ENCODE data around the gene APOBEC3C.
"Not testable (repeated sequence)": the region's sequence is repeated elsewhere in the genome, so short reads cannot be mapped to it uniquely, and the experiment has no call there.

The APOBEC3C gene

DNA sequence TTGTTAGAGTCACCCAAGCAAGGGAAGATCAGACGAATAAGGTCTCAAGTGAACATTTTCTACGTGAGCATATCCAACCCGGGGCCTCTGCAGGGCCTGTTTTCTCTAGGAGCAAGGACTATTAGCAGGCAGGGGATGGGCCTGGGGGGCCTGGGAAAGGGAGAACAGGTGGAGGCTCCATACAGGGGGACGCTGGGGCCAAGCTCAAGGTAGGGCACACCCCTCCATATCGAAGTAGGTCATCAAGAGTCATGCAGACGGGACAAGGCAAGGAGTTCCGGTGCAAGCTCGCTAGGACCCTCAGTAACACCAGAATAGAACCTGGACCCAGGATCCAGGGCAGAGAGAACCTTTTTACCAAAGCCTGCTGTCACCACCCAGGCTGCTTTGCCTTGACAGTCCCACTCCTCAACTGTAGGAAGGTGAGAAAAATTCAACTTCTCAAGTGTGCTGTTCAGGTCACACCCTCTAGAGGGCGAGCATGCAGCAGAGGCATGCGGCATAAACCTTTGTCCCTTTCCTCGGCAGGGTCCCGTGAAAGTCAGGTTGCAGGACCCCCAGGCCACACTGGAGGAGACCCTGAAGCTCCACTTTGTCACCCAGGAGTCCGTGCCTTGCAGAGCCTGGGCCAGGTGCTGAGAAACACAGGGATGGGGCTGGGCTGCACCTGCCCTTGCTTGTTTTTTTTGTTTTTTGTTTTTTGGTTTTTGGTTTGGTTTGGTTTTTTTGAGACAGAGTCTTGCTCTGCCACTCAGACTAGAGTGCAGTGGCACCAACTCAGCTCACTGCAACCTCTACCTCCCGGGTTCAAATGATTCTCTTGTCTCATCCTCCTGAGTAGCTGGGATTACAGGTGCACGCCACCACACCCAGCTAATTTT is 40.5 kb upstream of the APOBEC3C start:
- POLR2A ChIA-PET, result no interaction called here
- Histone ChIP-seq H3K4me1 (ENCODE audit: control extremely low read depth in 1 of 4, control insufficient read depth in 4 of 4, insufficient read depth in 4 of 4, low read length in 3 of 4) (peaks cover 0 to 2% (median 0%) of the 10 kb centered on the region in 4 experiments), H3K4me3 (ENCODE audit: control insufficient read depth in 1 of 7, extremely low read depth in 1 of 7, insufficient read depth in 4 of 7, low read depth in 2 of 7, low read length in 6 of 7) (no peak overlapping the region), H3K27ac (ENCODE audit: insufficient read depth in 1 of 2, low read depth in 1 of 2, low read length in 2 of 2, poor library complexity in 1 of 2, severe bottlenecking in 2 of 2) (no peak overlapping the region), H3K9me3 (ENCODE audit: control extremely low read depth in 1 of 5, control insufficient read depth in 4 of 5, insufficient read depth in 2 of 5, low read depth in 1 of 5, low read length in 4 of 5) (peaks cover 0 to 2% (median 0%) of the 10 kb centered on the region in 5 experiments), H3K27me3 (replicated peaks in 2 of 5; ENCODE audit: control insufficient read depth in 4 of 5, insufficient read depth in 5 of 5, low read length in 4 of 5) (peaks cover 0 to 3% (median 0%) of the 10 kb centered on the region in 5 experiments), H3K36me3 (ENCODE audit: control insufficient read depth in 4 of 4, insufficient read depth in 4 of 4, low read length in 3 of 4) (no peaks in the 10 kb centered on the region)
- 44% methylated on average over 14 of the region's 15 CpGs for WGBS (ENCODE audit: insufficient coverage)
- DNase-seq, result peak in 2 of 3 donors; percentile 68 to 74
- CTCF ChIA-PET, result interaction anchor here (0.7 to 6.7 kb wide), 7 partner anchors 9 to 205 kb away, joined by 3 to 40 read pairs (median 3); partner anchors contain the start of gene APOBEC3B

GRCh38 chr22:38974170-38974825 is 39.8 kb upstream of the APOBEC3C start:
- WGBS (ENCODE audit: insufficient coverage), result 96% methylated on average over 14 of the region's 18 CpGs
- DNase-seq, result no peak
- no peak overlapping the region for H3K4me3 ChIP-seq (ENCODE audit: control insufficient read depth in 1 of 7, extremely low read depth in 1 of 7, insufficient read depth in 4 of 7, low read depth in 2 of 7, low read length in 6 of 7)
- CTCF ChIA-PET, result interaction anchor here (0.7 to 6.7 kb wide), 6 partner anchors 9 to 206 kb away, joined by 3 to 40 read pairs (median 6); partner anchors contain the start of gene APOBEC3B
- POLR2A ChIA-PET, result no interaction called here
- H3K4me1 ChIP-seq (ENCODE audit: control extremely low read depth in 1 of 4, control insufficient read depth in 4 of 4, insufficient read depth in 4 of 4, low read length in 3 of 4), result peaks cover 0 to 2% (median 0%) of the 10 kb centered on the region in 4 experiments
- no peak overlapping the region for H3K27ac ChIP-seq (ENCODE audit: insufficient read depth in 1 of 2, low read depth in 1 of 2, low read length in 2 of 2, poor library complexity in 1 of 2, severe bottlenecking in 2 of 2)
- peaks cover 0 to 2% (median 0%) of the 10 kb centered on the region in 5 experiments for H3K9me3 ChIP-seq (ENCODE audit: control extremely low read depth in 1 of 5, control insufficient read depth in 4 of 5, insufficient read depth in 2 of 5, low read depth in 1 of 5, low read length in 4 of 5)
- H3K36me3 ChIP-seq (ENCODE audit: control insufficient read depth in 4 of 4, insufficient read depth in 4 of 4, low read length in 3 of 4), result no peaks in the 10 kb centered on the region
- peaks cover 0 to 3% (median 0%) of the 10 kb centered on the region in 5 experiments for H3K27me3 ChIP-seq (replicated peaks in 2 of 5; ENCODE audit: control insufficient read depth in 4 of 5, insufficient read depth in 5 of 5, low read length in 4 of 5)

- DNase-seq, result no peak
- peaks cover 0 to 2% (median 0%) of the 10 kb centered on the region in 4 experiments for H3K4me1 ChIP-seq (ENCODE audit: control extremely low read depth in 1 of 4, control insufficient read depth in 4 of 4, insufficient read depth in 4 of 4, low read length in 3 of 4)
- WGBS (ENCODE audit: insufficient coverage), result 98% methylated on average over 5 of the region's 7 CpGs
- CTCF ChIA-PET, result interaction anchor here (1.6 to 6.7 kb wide), 3 partner anchors 30 to 105 kb away, joined by 4 to 40 read pairs (median 6); no protein-coding TSS in a partner anchor
- H3K27me3 ChIP-seq (replicated peaks in 2 of 5; ENCODE audit: control insufficient read depth in 4 of 5, insufficient read depth in 5 of 5, low read length in 4 of 5), result peaks cover 0 to 3% (median 0%) of the 10 kb centered on the region in 5 experiments
- POLR2A ChIA-PET, result no interaction called here
- H3K36me3 ChIP-seq (ENCODE audit: control insufficient read depth in 4 of 4, insufficient read depth in 4 of 4, low read length in 3 of 4), result no peaks in the 10 kb centered on the region
- no peak overlapping the region for H3K27ac ChIP-seq (ENCODE audit: insufficient read depth in 1 of 2, low read depth in 1 of 2, low read length in 2 of 2, poor library complexity in 1 of 2, severe bottlenecking in 2 of 2)
- no peak overlapping the region for H3K4me3 ChIP-seq (ENCODE audit: control insufficient read depth in 1 of 7, extremely low read depth in 1 of 7, insufficient read depth in 4 of 7, low read depth in 2 of 7, low read length in 6 of 7)
- peaks cover 0 to 2% (median 0%) of the 10 kb centered on the region in 5 experiments for H3K9me3 ChIP-seq (ENCODE audit: control extremely low read depth in 1 of 5, control insufficient read depth in 4 of 5, insufficient read depth in 2 of 5, low read depth in 1 of 5, low read length in 4 of 5)
These were observed 39.3 kb upstream of the APOBEC3C start for GRCh38 chr22:38974826-38975175.

DNA sequence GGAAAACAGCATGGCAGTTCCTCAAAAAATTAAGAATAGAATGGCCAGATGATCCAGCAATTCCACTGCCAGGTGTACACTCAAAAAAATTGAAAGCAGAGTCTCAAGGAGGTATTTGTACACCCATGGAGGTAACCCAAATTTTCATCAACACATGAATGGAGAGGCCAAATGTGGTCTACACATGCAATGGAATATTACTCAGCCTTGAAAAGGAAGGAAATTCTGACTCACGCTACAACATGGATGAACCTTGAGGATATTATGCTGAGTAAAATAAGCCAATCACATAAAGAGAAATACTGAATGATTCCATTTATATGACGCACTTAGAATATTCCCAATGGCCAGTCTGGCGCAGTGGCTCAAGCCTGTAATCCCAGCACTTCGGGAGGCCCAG is 36.8 kb upstream of the APOBEC3C start:
- H3K4me3 ChIP-seq (ENCODE audit: control insufficient read depth in 1 of 7, extremely low read depth in 1 of 7, insufficient read depth in 4 of 7, low read depth in 2 of 7, low read length in 6 of 7); H3K9me3 ChIP-seq (ENCODE audit: control extremely low read depth in 1 of 5, control insufficient read depth in 4 of 5, insufficient read depth in 2 of 5, low read depth in 1 of 5, low read length in 4 of 5); H3K27ac ChIP-seq (ENCODE audit: insufficient read depth in 1 of 2, low read depth in 1 of 2, low read length in 2 of 2, poor library complexity in 1 of 2, severe bottlenecking in 2 of 2); DNase-seq; POLR2A ChIA-PET; H3K36me3 ChIP-seq (ENCODE audit: control insufficient read depth in 4 of 4, insufficient read depth in 4 of 4, low read length in 3 of 4); H3K27me3 ChIP-seq (replicated peaks in 2 of 5; ENCODE audit: control insufficient read depth in 4 of 5, insufficient read depth in 5 of 5, low read length in 4 of 5): not testable (repeated sequence)
- CTCF ChIA-PET, result interaction anchor here (1.4 kb wide), 1 partner anchor 26 kb away, joined by 5 read pairs; no protein-coding TSS in a partner anchor
- 100% methylated on average over 3 of the region's 4 CpGs for WGBS (ENCODE audit: insufficient coverage)
- peaks cover 0 to 18% (median 5%) of the 10 kb centered on the region in 4 experiments for H3K4me1 ChIP-seq (ENCODE audit: control extremely low read depth in 1 of 4, control insufficient read depth in 4 of 4, insufficient read depth in 4 of 4, low read length in 3 of 4)

GRCh38 chr22:38980587-38980986 is 33.5 kb upstream of the APOBEC3C start:
- H3K27ac ChIP-seq (ENCODE audit: insufficient read depth in 1 of 2, low read depth in 1 of 2, low read length in 2 of 2, poor library complexity in 1 of 2, severe bottlenecking in 2 of 2); DNase-seq; H3K4me3 ChIP-seq (ENCODE audit: control insufficient read depth in 1 of 7, extremely low read depth in 1 of 7, insufficient read depth in 4 of 7, low read depth in 2 of 7, low read length in 6 of 7); H3K36me3 ChIP-seq (ENCODE audit: control insufficient read depth in 4 of 4, insufficient read depth in 4 of 4, low read length in 3 of 4); H3K27me3 ChIP-seq (replicated peaks in 2 of 5; ENCODE audit: control insufficient read depth in 4 of 5, insufficient read depth in 5 of 5, low read length in 4 of 5); POLR2A ChIA-PET: not testable (repeated sequence)
- CTCF ChIA-PET, result interaction anchor here (1.4 to 3.0 kb wide), 4 partner anchors 10 to 118 kb away, joined by 3 to 20 read pairs (median 10); no protein-coding TSS in a partner anchor
- WGBS (ENCODE audit: insufficient coverage), result 79% methylated on average over 8 of the region's 10 CpGs
- peaks cover 0 to 21% (median 11%) of the 10 kb centered on the region in 4 experiments for H3K4me1 ChIP-seq (ENCODE audit: control extremely low read depth in 1 of 4, control insufficient read depth in 4 of 4, insufficient read depth in 4 of 4, low read length in 3 of 4)
- peaks cover 0 to 10% (median 4%) of the 10 kb centered on the region in 5 experiments for H3K9me3 ChIP-seq (ENCODE audit: control extremely low read depth in 1 of 5, control insufficient read depth in 4 of 5, insufficient read depth in 2 of 5, low read depth in 1 of 5, low read length in 4 of 5)

GRCh38 chr22:38981005-38981991 is 32.8 kb upstream of the APOBEC3C start:
- ChIA-PET CTCF (interaction anchor here (1.0 to 3.0 kb wide), 8 partner anchors 8 to 117 kb away, joined by 3 to 20 read pairs (median 8); no protein-coding TSS in a partner anchor), POLR2A (interaction anchor here (0.6 to 1.0 kb wide), 2 partner anchors 13 to 108 kb away, joined by 3 read pairs; no protein-coding TSS in a partner anchor)
- Histone ChIP-seq H3K4me3 (ENCODE audit: control insufficient read depth in 1 of 7, extremely low read depth in 1 of 7, insufficient read depth in 4 of 7, low read depth in 2 of 7, low read length in 6 of 7) (peak overlapping the region in 5 of 7 experiments; percentile 50 to 79 (median 59)), H3K9me3 (ENCODE audit: control extremely low read depth in 1 of 5, control insufficient read depth in 4 of 5, insufficient read depth in 2 of 5, low read depth in 1 of 5, low read length in 4 of 5) (peaks cover 0 to 8% (median 4%) of the 10 kb centered on the region in 5 experiments), H3K36me3 (ENCODE audit: control insufficient read depth in 4 of 4, insufficient read depth in 4 of 4, low read length in 3 of 4) (no peaks in the 10 kb centered on the region), H3K4me1 (ENCODE audit: control extremely low read depth in 1 of 4, control insufficient read depth in 4 of 4, insufficient read depth in 4 of 4, low read length in 3 of 4) (peaks cover 0 to 21% (median 11%) of the 10 kb centered on the region in 4 experiments), H3K27me3 (replicated peaks in 2 of 5; ENCODE audit: control insufficient read depth in 4 of 5, insufficient read depth in 5 of 5, low read length in 4 of 5) (no peaks in the 10 kb centered on the region), H3K27ac (ENCODE audit: insufficient read depth in 1 of 2, low read depth in 1 of 2, low read length in 2 of 2, poor library complexity in 1 of 2, severe bottlenecking in 2 of 2) (no peak overlapping the region)
- 77% methylated on average over 10 of the region's 27 CpGs for WGBS (ENCODE audit: insufficient coverage)
- DNase-seq, result peak; percentile 36 to 63 (median 55)
